Glomerular visceral epithelial cell (primary cell): Measurements from ENCODE around the gene SLC7A5.

Experiments used
- DNase-seq: peaks from one replicate; pipeline ENCODE4 v3.0.0-alpha.2; 2016; ENCODE audit errors: extremely low spot score

The SLC7A5 gene

DNA sequence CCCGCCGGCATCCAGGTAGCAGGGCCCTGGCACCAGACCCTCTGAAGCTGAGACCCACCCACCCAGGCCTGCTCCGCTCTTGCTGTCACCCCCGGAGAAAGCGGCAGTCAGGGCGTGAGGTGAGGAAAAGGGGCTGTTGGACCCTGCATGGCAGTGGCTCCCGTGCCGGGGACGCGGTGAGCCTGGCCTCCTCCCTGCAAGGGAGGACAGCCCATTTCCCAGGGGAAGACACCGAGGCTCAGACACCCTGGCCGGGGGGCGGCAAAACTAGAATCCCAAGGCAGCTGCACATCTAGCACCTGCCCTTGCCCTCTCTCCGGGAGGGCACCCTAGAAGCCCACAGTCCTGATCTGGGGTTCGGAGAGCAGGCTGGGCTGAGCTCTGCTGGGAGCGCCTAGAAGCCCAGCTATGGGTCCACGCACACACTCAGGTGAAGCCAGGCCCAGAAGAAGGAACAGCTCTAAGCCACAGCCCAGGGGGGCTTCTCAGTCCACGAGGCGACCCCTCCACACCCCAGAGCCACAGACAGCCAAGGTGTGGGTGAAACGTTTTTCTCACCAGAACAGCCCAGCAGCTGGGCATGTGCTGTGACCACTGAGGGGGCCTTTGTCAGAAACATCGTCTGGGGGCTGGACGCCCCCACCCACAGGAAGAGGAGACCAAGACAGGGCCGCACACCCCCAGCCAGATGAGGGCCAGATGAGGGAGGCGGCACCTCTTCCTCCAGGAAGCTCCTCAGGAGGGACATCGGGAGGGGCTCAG, 22.4 kb downstream of the SLC7A5 start:
- DNase-seq, result no peak

- DNase-seq, result no peak
Measured at GRCh38 chr16:87845807-87846619, 23.3 kb downstream of the SLC7A5 start.

GRCh38 chr16:87845213-87845612, 24.1 kb downstream of the SLC7A5 start:
- no peak for DNase-seq

GRCh38 chr16:87844809-87845208, 24.5 kb downstream of the SLC7A5 start:
- no peak for DNase-seq

DNA sequence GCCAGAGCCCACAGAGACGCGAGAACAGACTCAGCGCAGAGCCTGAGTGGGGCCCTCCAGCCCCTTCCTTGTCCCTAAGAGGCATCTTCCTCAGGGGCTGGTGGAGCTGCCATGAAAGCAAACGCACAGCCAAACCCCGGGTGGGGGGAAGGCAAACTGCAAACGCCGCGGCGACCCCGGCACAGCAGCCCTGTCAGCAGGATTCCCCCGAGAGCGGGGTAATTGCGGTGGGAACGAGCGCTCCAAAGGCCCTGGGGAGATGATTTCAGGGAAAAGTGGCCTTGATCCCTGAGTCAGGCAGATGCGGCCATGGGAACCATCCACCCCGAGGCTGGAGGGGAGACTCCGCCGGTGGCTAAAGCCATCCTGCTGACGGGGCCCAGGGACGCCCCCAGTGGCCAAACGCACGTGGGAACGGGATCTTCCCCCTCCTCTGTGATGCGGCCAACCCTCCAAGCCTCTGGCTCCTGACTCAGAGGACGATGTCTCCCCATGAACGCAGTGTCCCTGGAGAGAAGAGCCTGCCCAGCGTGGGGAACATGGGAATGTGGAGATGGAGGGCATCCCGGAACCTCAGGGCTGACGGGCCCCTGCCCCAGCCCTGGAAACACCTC, 25.1 kb downstream of the SLC7A5 start:
- DNase-seq, result no peak

DNA sequence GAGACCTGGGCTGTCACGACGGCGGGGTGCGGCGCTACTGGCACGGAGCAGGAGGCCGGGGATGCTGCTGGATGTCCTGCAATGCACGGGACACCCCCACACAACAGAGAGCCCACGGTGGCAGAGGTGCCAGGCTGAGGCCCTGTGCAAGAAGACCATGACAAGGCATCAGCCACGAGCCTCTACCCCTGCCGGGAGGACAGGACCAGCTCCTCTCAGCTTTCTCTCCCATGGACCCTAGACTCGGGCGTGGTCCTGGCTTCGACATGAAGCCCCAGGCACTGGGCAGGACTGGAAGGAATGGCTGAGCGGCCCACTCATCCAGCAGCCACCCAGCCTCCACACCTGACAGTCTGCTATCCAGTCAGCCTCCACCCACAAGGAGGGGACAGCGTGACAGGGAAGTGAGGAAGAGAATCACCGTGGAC, 25.6 kb downstream of the SLC7A5 start:
- no peak for DNase-seq

DNA sequence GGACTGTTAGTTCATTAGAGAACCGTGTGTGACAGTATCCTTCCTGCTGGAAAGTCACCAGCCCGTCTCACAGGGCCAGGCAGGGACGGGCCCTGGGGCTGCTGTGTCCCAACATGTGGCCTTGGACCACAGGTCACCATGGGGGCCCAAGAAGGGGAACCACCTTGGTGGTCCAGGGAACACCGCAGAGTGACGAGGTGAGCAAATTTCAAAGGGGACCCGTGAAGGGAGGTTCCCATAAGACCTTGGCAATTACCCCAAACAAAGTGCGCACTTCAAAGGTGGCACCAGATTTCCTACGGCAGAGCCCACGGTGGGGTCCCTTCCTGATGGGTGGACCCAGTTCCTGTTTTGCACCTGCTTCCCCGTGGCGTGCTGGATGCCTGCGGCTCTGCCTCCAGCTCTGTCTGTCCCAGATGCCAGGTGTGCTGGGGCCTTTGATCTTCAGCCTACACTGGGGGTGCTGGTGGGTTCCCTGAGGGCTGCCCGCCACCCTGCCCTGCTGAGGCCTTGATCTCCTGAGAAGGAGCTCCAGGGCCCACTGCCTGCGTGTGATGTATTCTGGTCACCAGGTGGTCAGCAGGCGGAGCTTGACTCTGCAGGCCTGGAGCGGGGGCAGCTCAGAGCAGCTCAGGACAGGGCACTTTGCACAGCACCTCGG, 27.0 kb downstream of the SLC7A5 start:
- no peak for DNase-seq

- no peak for DNase-seq
Measured at GRCh38 chr16:87841340-87842208, 27.7 kb downstream of the SLC7A5 start.

- DNase-seq, result no peak
Measured at GRCh38 chr16:87840271-87840978, 28.9 kb downstream of the SLC7A5 start.

DNA sequence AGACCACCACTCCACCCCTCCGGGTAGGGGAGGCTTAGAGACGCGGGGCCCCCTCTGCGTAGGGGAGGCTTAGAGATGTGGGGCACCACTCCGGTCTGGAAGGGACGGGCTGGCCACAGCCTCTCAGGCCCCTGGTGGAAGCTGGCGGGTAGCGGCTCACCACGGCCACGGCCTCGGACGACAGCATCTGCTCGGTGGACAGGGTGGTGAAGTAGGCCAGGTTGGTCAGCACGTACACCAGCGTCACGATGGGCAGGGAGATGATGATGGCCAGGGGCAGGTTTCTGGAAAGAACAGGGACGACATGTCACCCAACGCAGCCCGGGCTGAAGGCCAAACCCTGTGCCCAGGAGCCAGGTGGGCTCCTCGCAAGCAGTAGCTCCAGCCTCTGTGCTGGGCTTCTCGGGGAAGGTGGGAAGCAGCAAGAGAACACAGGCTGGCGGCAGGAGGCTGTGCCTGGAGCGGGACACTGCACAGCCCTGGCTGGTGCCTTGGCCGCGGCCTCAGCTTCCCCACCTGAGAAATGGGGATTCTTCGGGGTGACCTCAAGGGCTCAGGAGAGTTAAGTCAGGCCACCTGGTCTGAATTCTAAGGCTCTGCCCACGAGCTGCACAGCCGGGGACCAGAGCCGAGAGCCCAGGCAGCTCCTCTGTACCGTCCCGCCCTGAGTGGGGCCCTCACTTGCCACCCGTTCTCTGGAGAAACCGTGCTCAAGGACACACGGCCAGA, 29.6 kb downstream of the SLC7A5 start:
- DNase-seq, result no peak

GRCh38 chr16:87838643-87839541, 30.4 kb downstream of the SLC7A5 start:
- no peak for DNase-seq

GRCh38 chr16:87837627-87838289, 31.5 kb downstream of the SLC7A5 start:
- DNase-seq, result no peak

- no peak for DNase-seq
Measured at GRCh38 chr16:87836844-87837581, 32.3 kb downstream of the SLC7A5 start.

- no peak for DNase-seq
Measured at GRCh38 chr16:87836346-87836843, 32.9 kb downstream of the SLC7A5 start.

- DNase-seq, result no peak
Measured at GRCh38 chr16:87835882-87836331, 33.4 kb downstream of the SLC7A5 start.

DNA sequence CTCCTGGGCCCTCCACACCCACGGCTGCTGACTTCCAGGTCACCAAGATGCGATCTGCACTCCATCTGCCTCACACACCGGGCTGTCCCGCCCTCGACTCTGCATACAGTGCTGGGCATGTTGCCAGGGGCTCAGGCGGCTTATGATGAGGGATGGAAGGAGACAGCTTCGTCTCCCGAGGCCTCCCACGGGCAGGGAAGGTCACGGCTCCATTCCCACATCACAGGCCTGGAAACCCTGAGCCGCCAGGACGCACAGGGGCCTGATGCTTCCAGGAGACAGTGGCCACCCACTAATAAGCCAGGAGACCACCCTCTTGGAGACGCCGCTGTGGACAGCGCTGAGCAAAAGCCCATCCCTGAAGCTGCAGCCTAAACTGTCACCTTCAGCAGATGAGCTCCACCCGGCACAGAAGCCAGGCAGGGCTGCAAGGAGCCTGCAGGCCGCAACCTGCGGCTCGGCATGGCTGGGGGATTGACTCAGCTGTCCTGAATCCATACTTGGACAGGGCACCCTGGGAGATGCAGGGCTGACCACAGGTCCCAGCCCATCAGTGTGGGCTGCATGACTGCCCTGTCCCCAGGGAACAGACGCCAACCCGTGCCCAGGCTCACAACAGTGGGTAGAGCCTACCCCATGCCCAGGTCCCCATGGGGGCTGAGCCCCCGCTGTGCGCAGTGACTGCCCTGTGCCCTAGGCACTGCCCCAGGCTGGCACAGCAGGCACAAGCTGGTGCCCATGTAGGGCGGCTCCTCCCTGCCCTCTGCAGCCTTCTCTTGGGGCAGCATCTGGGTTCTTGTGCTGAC, 34.4 kb downstream of the SLC7A5 start:
- no peak for DNase-seq
